HG02840 (cell line): Measurements from ENCODE around the gene SHANK2.

Experiments
- ATAC-seq: cut with Tn5 transposase; IDR thresholded peaks from one replicate; pipeline ENCODE4 v1.9.1; 2021; ENCODE audit warnings: mild to moderate bottlenecking, moderate library complexity, moderate number of reproducible peaks; ENCODE audit not compliant: unreplicated experiment, low FRiP score

Gene SHANK2

GRCh38 chr11:71269603-71270511, 17.5 kb upstream of the SHANK2 start:
- no peak for ATAC-seq

- ATAC-seq: no peak
Measured at GRCh38 chr11:71268706-71269321, 16.4 kb upstream of the SHANK2 start.

GRCh38 chr11:71267807-71268421, 15.5 kb upstream of the SHANK2 start:
- ATAC-seq: no peak

GRCh38 chr11:71266114-71266833, 13.9 kb upstream of the SHANK2 start:
- no peak for ATAC-seq

- ATAC-seq: no peak
Measured at GRCh38 chr11:71265559-71266092, 13.2 kb upstream of the SHANK2 start.

GRCh38 chr11:71263386-71263785, 11.0 kb upstream of the SHANK2 start:
- ATAC-seq: no peak

- ATAC-seq: no peak
Measured at GRCh38 chr11:71255800-71256479, 3.6 kb upstream of the SHANK2 start.

- no peak for ATAC-seq
Measured at GRCh38 chr11:71255323-71255722, 2.9 kb upstream of the SHANK2 start.

GRCh38 chr11:71253794-71254193, 1.4 kb upstream of the SHANK2 start:
- ATAC-seq: no peak

- no peak for ATAC-seq
Measured at GRCh38 chr11:71252770-71253730, 673 bp upstream of the SHANK2 start.

- ATAC-seq: no peak
Measured at GRCh38 chr11:71251761-71252268, 562 bp downstream of the SHANK2 start.

GRCh38 chr11:71251151-71251721, 1.1 kb downstream of the SHANK2 start:
- no peak for ATAC-seq

GRCh38 chr11:71250523-71251150, 1.7 kb downstream of the SHANK2 start:
- no peak for ATAC-seq

GRCh38 chr11:71249301-71249700, 3.1 kb downstream of the SHANK2 start:
- ATAC-seq: no peak

- ATAC-seq: no peak
Measured at GRCh38 chr11:71248656-71249055, 3.7 kb downstream of the SHANK2 start.

GRCh38 chr11:71248251-71248570, 4.2 kb downstream of the SHANK2 start:
- ATAC-seq: no peak

GRCh38 chr11:71247551-71248250, 4.7 kb downstream of the SHANK2 start:
- ATAC-seq: no peak
